Measurements from ENCODE around the gene CAT. TPM values are rescaled to one million over a fixed set of nuclear protein-coding genes. Genes with fewer than 3 reads are reported as not detected.

The CAT gene
- total RNA-seq, 1 experiment from 2014 or later, result 65.9 TPM

DNA sequence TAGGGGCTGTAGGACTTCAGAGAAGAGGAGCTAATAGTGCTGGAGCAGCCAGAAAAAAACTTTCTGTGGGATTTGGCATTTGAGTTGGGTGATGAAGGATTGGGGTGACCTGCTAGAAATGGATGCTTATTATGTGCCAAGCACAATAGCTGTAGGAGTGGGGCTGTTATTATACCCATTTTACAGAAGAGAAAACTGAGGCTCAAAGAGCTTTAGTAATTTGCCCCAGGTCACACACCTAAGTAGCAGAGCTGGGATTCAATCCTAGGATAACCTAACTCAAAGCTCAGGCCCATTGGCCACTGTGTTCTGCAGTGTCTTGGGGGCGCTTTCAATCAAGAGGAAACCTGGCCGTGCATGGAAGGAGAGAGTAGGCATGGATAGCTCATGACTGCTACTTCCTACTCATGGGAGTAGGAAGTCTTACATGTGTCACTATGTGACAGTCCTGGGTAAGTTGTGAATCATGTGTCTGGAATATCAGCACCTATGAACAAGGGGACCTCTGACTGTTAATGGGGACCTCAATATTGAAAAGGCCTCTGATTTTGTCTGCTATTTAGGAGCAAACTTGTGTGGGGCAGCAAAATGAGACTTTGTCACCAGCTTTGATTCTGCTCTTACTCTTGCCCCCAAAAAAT is 81.0 kb downstream of the CAT start:
- no peaks in the 10 kb centered on the region for H3K4me1 ChIP-seq (ENCODE audit: control insufficient read depth, insufficient read depth, low read length)
- in situ Hi-C loops (cut with HindIII; ENCODE audit: low pct_unique_long_range_greater_than_20kb, low sequenced_read_pairs) (no loop called here), intact Hi-C loops (cut with micrococcal nuclease; ENCODE audit: unreplicated experiment) (no loop called here)
- BruUV-seq (replicated peaks), result no TSS peak
- no peaks in the 10 kb centered on the region for H3K9me3 ChIP-seq (ENCODE audit: control insufficient read depth, insufficient read depth, low read depth, low read length)
- ATAC-seq (no peak), DNase-seq (ENCODE audit: low read depth, low spot score) (no peak)
- H3K27me3 ChIP-seq (ENCODE audit: control insufficient read depth, insufficient read depth, low read length), result no peaks in the 10 kb centered on the region
- TF ChIP-seq TCF7L2 (IDR thresholded peaks at IDR 0.05; ENCODE audit: low read depth, low read length) (no peak), POLR2AphosphoS5 (IDR thresholded peaks at IDR 0.05; ENCODE audit: low read depth, low read length) (no peak)
- ChIA-PET CTCF (no interaction called here), POLR2A (no interaction called here)
- no peak overlapping the region for H3K27ac ChIP-seq (ENCODE audit: low read length)
- no peak overlapping the region for H3K4me3 ChIP-seq (ENCODE audit: low read depth in 2 of 2, low read length in 2 of 2)
- H3K36me3 ChIP-seq (ENCODE audit: control insufficient read depth, insufficient read depth, low read length), result no peaks in the 10 kb centered on the region

DNA sequence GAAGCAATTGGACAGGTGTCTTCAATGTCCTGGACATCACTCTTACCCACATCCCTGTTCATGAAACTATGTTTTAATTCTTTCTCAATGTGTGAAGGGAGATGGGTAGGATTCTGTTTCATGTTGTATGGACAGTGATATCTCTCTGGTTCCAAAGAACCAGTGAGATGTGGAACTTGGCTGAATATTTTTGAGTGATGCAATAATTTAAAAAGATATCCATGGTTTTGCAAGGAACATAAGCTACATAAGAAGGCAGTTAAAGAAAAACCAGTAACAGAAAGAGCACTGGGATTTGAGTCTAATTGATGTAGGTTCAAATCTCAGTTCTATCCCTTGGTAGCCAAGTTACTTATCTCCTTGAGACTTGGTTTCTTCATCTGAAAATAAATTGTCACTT is 82.5 kb downstream of the CAT start:
- Histone ChIP-seq H3K4me3 (ENCODE audit: low read depth in 2 of 2, low read length in 2 of 2) (no peak overlapping the region), H3K27ac (ENCODE audit: low read length) (no peak overlapping the region), H3K4me1 (ENCODE audit: control insufficient read depth, insufficient read depth, low read length) (no peaks in the 10 kb centered on the region), H3K9me3 (ENCODE audit: control insufficient read depth, insufficient read depth, low read depth, low read length) (no peaks in the 10 kb centered on the region), H3K27me3 (ENCODE audit: control insufficient read depth, insufficient read depth, low read length) (no peaks in the 10 kb centered on the region), H3K36me3 (ENCODE audit: control insufficient read depth, insufficient read depth, low read length) (no peaks in the 10 kb centered on the region)
- ChIA-PET POLR2A (no interaction called here), CTCF (no interaction called here)
- in situ Hi-C loops (cut with HindIII; ENCODE audit: low pct_unique_long_range_greater_than_20kb, low sequenced_read_pairs) (no loop called here), intact Hi-C loops (cut with micrococcal nuclease; ENCODE audit: unreplicated experiment) (no loop called here)
- DNase-seq (ENCODE audit: low read depth, low spot score), result no peak
- no TSS peak for BruUV-seq (replicated peaks)
- no peak for TF ChIP-seq SIN3A (IDR thresholded peaks at IDR 0.05; ENCODE audit: borderline replicate concordance, insufficient read depth, low read depth, low read length)
- TF ChIP-seq, protein P1, sequence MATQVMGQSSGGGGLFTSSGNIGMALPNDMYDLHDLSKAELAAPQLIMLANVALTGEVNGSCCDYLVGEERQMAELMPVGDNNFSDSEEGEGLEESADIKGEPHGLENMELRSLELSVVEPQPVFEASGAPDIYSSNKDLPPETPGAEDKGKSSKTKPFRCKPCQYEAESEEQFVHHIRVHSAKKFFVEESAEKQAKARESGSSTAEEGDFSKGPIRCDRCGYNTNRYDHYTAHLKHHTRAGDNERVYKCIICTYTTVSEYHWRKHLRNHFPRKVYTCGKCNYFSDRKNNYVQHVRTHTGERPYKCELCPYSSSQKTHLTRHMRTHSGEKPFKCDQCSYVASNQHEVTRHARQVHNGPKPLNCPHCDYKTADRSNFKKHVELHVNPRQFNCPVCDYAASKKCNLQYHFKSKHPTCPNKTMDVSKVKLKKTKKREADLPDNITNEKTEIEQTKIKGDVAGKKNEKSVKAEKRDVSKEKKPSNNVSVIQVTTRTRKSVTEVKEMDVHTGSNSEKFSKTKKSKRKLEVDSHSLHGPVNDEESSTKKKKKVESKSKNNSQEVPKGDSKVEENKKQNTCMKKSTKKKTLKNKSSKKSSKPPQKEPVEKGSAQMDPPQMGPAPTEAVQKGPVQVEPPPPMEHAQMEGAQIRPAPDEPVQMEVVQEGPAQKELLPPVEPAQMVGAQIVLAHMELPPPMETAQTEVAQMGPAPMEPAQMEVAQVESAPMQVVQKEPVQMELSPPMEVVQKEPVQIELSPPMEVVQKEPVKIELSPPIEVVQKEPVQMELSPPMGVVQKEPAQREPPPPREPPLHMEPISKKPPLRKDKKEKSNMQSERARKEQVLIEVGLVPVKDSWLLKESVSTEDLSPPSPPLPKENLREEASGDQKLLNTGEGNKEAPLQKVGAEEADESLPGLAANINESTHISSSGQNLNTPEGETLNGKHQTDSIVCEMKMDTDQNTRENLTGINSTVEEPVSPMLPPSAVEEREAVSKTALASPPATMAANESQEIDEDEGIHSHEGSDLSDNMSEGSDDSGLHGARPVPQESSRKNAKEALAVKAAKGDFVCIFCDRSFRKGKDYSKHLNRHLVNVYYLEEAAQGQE (IDR thresholded peaks at IDR 0.05; ENCODE audit: insufficient read depth in 1 of 2, low read depth in 2 of 2, low read length in 1 of 2), result no peak
- TF ChIP-seq, protein P2, sequence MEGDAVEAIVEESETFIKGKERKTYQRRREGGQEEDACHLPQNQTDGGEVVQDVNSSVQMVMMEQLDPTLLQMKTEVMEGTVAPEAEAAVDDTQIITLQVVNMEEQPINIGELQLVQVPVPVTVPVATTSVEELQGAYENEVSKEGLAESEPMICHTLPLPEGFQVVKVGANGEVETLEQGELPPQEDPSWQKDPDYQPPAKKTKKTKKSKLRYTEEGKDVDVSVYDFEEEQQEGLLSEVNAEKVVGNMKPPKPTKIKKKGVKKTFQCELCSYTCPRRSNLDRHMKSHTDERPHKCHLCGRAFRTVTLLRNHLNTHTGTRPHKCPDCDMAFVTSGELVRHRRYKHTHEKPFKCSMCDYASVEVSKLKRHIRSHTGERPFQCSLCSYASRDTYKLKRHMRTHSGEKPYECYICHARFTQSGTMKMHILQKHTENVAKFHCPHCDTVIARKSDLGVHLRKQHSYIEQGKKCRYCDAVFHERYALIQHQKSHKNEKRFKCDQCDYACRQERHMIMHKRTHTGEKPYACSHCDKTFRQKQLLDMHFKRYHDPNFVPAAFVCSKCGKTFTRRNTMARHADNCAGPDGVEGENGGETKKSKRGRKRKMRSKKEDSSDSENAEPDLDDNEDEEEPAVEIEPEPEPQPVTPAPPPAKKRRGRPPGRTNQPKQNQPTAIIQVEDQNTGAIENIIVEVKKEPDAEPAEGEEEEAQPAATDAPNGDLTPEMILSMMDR (IDR thresholded peaks at IDR 0.05), result no peak
- no peak for TF ChIP-seq POLR2AphosphoS5 (IDR thresholded peaks at IDR 0.05; ENCODE audit: low read depth, low read length)
- TF ChIP-seq TCF7L2 (IDR thresholded peaks at IDR 0.05; ENCODE audit: low read depth, low read length), result no peak
- ATAC-seq, result no peak

Other genes with a start within 250 kb of the CAT start
- 22.7 TPM for gene ABTB2, start 80.9 kb upstream of the CAT start, total RNA-seq (2021; ENCODE audit: unreplicated experiment)
- not detected for gene ELF5, start 74.9 kb downstream of the CAT start, total RNA-seq (2021; ENCODE audit: unreplicated experiment)
- gene EHF, start 182.2 kb downstream of the CAT start, total RNA-seq (2021; ENCODE audit: unreplicated experiment), result 0.51 TPM